A375 (cell line): ENCODE data around the gene PTPN23. TPM values are rescaled to one million over a fixed set of nuclear protein-coding genes. Genes with fewer than 3 reads are reported as not detected.

ENCODE experiments used
- total RNA-seq: library from RNA; depleted of rRNA; stranded (reverse); fragments of >200 nt; shearing (Covaris generic); gene quantifications from 2 replicates; pipeline ENCODE4 v1.2.3, GENCODE V29; 2014; rRNA removed

The PTPN23 gene
- 30.4 and 38.9 TPM in 2 replicates for total RNA-seq

GRCh38 chr3:47380601-47381316, at the start of gene PTPN23:
TSS of gene PTPN23 (plus strand) at chr3:47381021. CDS start at chr3:47381097, 76 bp downstream.

Other genes starting within 250 kb of the PTPN23 start
- gene SETD2, start 216.9 kb upstream of the PTPN23 start, total RNA-seq = 21.4 and 26.0 TPM in 2 replicates
- 22.7 and 28.0 TPM in 2 replicates for gene KIF9, start 98.2 kb upstream of the PTPN23 start, total RNA-seq
- gene KLHL18, start 98.1 kb upstream of the PTPN23 start, total RNA-seq = 16.4 and 34.8 TPM in 2 replicates
- 68.7 and 71.3 TPM in 2 replicates for gene SCAP, start 94.9 kb downstream of the PTPN23 start, total RNA-seq
- 78.3 and 79.6 TPM in 2 replicates for gene ELP6, start 132.7 kb downstream of the PTPN23 start, total RNA-seq
- gene CSPG5, start 197.8 kb downstream of the PTPN23 start, total RNA-seq = 1.3 and 1.5 TPM in 2 replicates